KMS-11 (cell line): Measurements from ENCODE around the gene PPP2R5E.

Source experiments
- H2AFZ ChIP-seq: fragments of 200-600 bp; sonication (generic); 2 replicates; pipeline ENCODE4 v1.6.1; 2016; ENCODE audit warnings: antibody characterized with exemption, mixed run types, low read depth
- H3K27ac ChIP-seq: fragments of 200-600 bp; sonication (generic); 2 replicates; pipeline ENCODE4 v1.6.1; 2016; ENCODE audit warnings: mild to moderate bottlenecking, mixed run types
- H3K27me3 ChIP-seq: fragments of 200-600 bp; sonication (generic); 2 replicates; pipeline ENCODE4 v1.6.1; 2017; ENCODE audit warnings: mild to moderate bottlenecking, low read depth, mixed run types, moderate library complexity; ENCODE audit not compliant: insufficient read depth
- H3K36me3 ChIP-seq: fragments of 200-600 bp; sonication (generic); 2 replicates; pipeline ENCODE4 v1.6.1; 2017; ENCODE audit warnings: mild to moderate bottlenecking, mixed run types; ENCODE audit not compliant: insufficient read depth
- H3K4me1 ChIP-seq: fragments of 200-600 bp; sonication (generic); 2 replicates; pipeline ENCODE4 v1.6.1; 2016; ENCODE audit warnings: mild to moderate bottlenecking, low read depth, mixed run types; ENCODE audit not compliant: poor library complexity, severe bottlenecking
- H3K4me2 ChIP-seq: fragments of 200-600 bp; sonication (generic); 2 replicates; pipeline ENCODE4 v1.7.0; 2016; ENCODE audit warnings: mild to moderate bottlenecking, mixed run types
- H3K4me3 ChIP-seq: fragments of 200-600 bp; sonication (generic); IDR thresholded peaks from 2 replicates; pipeline ENCODE4 v1.6.1; 2017; ENCODE audit warnings: low read depth, low read length, mixed read lengths; ENCODE audit not compliant: insufficient read depth
- H3K79me2 ChIP-seq: fragments of 200-600 bp; sonication (generic); 2 replicates; pipeline ENCODE4 v1.6.1; 2016; ENCODE audit warnings: low read depth, mixed run types; ENCODE audit not compliant: insufficient read depth
- H3K9ac ChIP-seq: fragments of 200-600 bp; sonication (generic); 2 replicates; pipeline ENCODE4 v1.6.1; 2016; ENCODE audit warnings: mild to moderate bottlenecking, mixed run types
- H4K20me1 ChIP-seq: fragments of 200-600 bp; sonication (generic); 2 replicates; pipeline ENCODE4 v1.6.1; 2016; ENCODE audit warnings: mild to moderate bottlenecking, mixed run types; ENCODE audit not compliant: insufficient read depth
- TF ChIP-seq, protein P1 (sequence below): fragments of 200-600 bp; sonication (generic); conservative IDR thresholded peaks from 2 replicates; pipeline ENCODE4 v1.6.1; 2017; ENCODE audit warnings: low read depth, mild to moderate bottlenecking, antibody characterized with exemption, low read length, moderate library complexity, mixed read lengths

PPP2R5E gene

DNA sequence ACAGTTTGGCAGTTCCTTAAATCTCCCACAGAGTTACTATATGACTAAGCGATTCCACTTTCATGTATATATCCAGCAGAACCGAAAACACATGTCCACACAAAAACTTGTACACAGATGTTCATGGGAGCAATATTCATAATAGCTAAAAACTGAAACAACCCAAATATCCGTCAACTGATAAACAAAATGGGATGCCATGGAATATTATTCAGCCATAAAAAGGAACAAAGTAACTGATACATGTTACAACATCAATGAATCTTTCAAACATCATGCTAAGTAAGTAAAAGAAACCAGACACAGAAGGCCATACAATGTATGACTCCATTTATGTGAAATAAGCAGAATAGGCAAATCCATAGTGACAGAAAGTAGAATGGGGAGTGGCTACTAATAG is 144.2 kb downstream of the PPP2R5E start:
- Histone ChIP-seq H3K36me3 (no peaks in the 10 kb centered on the region), H2AFZ (no peak overlapping the region), H3K9ac (no peak overlapping the region), H3K4me3 (no peak overlapping the region), H3K4me2 (no peak overlapping the region), H3K27me3 (no peaks in the 10 kb centered on the region), H3K27ac (no peak overlapping the region), H4K20me1 (no peaks in the 10 kb centered on the region), H3K79me2 (no peaks in the 10 kb centered on the region), H3K4me1 (no peaks in the 10 kb centered on the region)
- TF ChIP-seq, protein P1, sequence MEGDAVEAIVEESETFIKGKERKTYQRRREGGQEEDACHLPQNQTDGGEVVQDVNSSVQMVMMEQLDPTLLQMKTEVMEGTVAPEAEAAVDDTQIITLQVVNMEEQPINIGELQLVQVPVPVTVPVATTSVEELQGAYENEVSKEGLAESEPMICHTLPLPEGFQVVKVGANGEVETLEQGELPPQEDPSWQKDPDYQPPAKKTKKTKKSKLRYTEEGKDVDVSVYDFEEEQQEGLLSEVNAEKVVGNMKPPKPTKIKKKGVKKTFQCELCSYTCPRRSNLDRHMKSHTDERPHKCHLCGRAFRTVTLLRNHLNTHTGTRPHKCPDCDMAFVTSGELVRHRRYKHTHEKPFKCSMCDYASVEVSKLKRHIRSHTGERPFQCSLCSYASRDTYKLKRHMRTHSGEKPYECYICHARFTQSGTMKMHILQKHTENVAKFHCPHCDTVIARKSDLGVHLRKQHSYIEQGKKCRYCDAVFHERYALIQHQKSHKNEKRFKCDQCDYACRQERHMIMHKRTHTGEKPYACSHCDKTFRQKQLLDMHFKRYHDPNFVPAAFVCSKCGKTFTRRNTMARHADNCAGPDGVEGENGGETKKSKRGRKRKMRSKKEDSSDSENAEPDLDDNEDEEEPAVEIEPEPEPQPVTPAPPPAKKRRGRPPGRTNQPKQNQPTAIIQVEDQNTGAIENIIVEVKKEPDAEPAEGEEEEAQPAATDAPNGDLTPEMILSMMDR, result no peak

GRCh38 chr14:63394841-63395240 is 148.3 kb downstream of the PPP2R5E start:
- Histone ChIP-seq H3K4me2 (no peak overlapping the region), H2AFZ (no peak overlapping the region), H3K4me1 (no peaks in the 10 kb centered on the region), H3K4me3 (no peak overlapping the region), H3K36me3 (no peaks in the 10 kb centered on the region), H3K27ac (no peak overlapping the region), H3K79me2 (no peaks in the 10 kb centered on the region), H4K20me1 (no peaks in the 10 kb centered on the region), H3K9ac (no peak overlapping the region), H3K27me3 (no peaks in the 10 kb centered on the region)
- TF ChIP-seq, protein P1, result no peak

DNA sequence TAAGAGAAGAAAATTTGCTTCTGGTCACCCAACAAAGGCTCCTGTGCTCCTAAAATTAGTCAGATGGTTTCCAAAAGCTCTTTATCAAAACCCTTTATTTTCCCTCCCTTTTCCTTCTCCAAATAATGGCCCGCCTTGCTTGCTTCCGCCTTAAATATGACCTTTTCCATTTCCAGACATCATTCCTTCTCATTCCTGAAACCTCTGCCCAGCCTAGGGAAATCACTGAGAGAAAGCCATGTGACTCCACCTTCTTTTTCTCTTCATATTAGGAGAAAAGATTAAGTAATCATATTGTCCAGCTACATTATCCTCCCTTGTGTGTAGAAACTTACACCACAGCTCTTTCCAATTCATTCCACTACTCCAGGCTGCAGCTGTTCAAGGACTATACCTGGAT is 148.7 kb downstream of the PPP2R5E start:
- Histone ChIP-seq H3K27ac (no peak overlapping the region), H2AFZ (no peak overlapping the region), H3K4me3 (no peak overlapping the region), H3K36me3 (no peaks in the 10 kb centered on the region), H3K4me2 (no peak overlapping the region), H4K20me1 (no peaks in the 10 kb centered on the region), H3K79me2 (no peaks in the 10 kb centered on the region), H3K9ac (no peak overlapping the region), H3K4me1 (no peaks in the 10 kb centered on the region), H3K27me3 (no peaks in the 10 kb centered on the region)
- TF ChIP-seq, protein P1, result no peak

DNA sequence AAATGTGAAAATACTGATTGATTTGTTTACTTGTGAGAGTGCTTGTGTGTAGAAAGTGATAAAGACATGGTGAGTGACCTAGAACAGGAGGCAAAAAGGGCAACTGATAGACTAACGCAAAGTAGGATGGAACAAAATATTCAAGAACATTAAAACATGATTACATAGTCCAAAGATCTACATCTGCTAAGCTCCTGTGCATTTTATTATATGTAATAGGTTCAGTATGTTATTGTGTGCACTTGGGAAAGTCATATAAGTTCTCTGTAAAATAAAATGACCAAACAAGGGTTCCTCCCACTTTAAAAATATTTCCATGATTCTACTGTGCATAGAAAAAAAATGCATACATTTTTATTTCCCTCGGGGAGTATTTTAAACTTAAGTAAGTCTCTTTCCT is 150.2 kb downstream of the PPP2R5E start:
- TF ChIP-seq, protein P1, result no peak
- H3K79me2 ChIP-seq, result no peaks in the 10 kb centered on the region
- no peaks in the 10 kb centered on the region for H4K20me1 ChIP-seq
- H3K4me3 ChIP-seq, result no peak overlapping the region
- no peaks in the 10 kb centered on the region for H3K4me1 ChIP-seq
- no peak overlapping the region for H3K4me2 ChIP-seq
- H3K9ac ChIP-seq, result no peak overlapping the region
- H3K27ac ChIP-seq, result no peak overlapping the region
- no peaks in the 10 kb centered on the region for H3K27me3 ChIP-seq
- H2AFZ ChIP-seq, result no peak overlapping the region
- no peaks in the 10 kb centered on the region for H3K36me3 ChIP-seq

DNA sequence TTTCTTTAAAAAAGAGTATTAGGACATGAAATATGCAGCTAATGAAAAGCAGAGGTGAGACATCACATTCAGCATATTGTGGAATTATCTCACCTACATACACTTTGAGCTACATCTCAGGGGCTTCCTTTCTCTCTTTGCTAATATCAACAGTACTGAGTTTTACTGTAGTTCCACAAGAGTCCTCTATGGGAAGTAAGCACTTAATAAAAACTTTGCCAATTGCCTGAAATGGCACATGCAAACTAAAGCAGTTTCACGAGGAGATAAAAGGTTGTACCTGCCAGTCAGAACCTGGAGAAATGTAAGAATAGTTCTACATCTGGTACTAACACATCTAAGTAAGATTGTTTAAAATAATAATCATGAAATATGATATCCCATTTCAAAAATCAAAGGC is 150.9 kb downstream of the PPP2R5E start:
- Histone ChIP-seq H2AFZ (no peak overlapping the region), H3K4me1 (no peaks in the 10 kb centered on the region), H3K4me3 (no peak overlapping the region), H3K79me2 (no peaks in the 10 kb centered on the region), H3K27ac (no peak overlapping the region), H3K36me3 (no peaks in the 10 kb centered on the region), H3K27me3 (no peaks in the 10 kb centered on the region), H3K9ac (no peak overlapping the region), H3K4me2 (no peak overlapping the region), H4K20me1 (no peaks in the 10 kb centered on the region)
- TF ChIP-seq, protein P1, result no peak
